Upper lobe of right lung (tissue), 1 donor: ENCODE results near the gene RHO. TPM values are rescaled to one million over a fixed set of nuclear protein-coding genes. Genes with fewer than 3 reads are reported as not detected.
"Not testable (repeated sequence)": the region's sequence is repeated elsewhere in the genome, so short reads cannot be mapped to it uniquely, and the experiment has no call there.

ENCODE experiments used
- ATAC-seq: fragments of 200-7000 bp; cut with Tn5 transposase; one replicate; pipeline ENCODE4 v1.9.1; 2020; ENCODE audit warnings: mild to moderate bottlenecking, moderate library complexity
- DNase-seq: peaks from one replicate; pipeline ENCODE4 v3.0.0-alpha.2; 2020
- H3K27ac ChIP-seq: fragments of 200-600 bp; one replicate; pipeline ENCODE4 v1.8.0; 2022
- H3K27me3 ChIP-seq: fragments of 200-600 bp; one replicate; pipeline ENCODE4 v1.8.0; 2022; ENCODE audit warnings: mild to moderate bottlenecking
- H3K36me3 ChIP-seq: fragments of 200-600 bp; one replicate; pipeline ENCODE4 v1.8.0; 2022
- H3K4me1 ChIP-seq: fragments of 200-600 bp; one replicate; pipeline ENCODE4 v1.8.0; 2022
- H3K4me3 ChIP-seq: fragments of 200-600 bp; one replicate; pipeline ENCODE4 v1.8.0; 2022; ENCODE audit warnings: mild to moderate bottlenecking
- H3K9me3 ChIP-seq: fragments of 200-600 bp; one replicate; pipeline ENCODE4 v1.8.0; 2022
- intact Hi-C: fragments of 100-400 bp; cut with DNase I; formaldehyde crosslinking; loops from one replicate; pipeline ENCODE4 v1.11.0; 2022
- long read RNA-seq: library from polyadenylated mRNA; unstranded; transcript quantifications from one replicate; pipeline ENCODE4 v2.0.0, GENCODE V29; 2021
- total RNA-seq: library from RNA; stranded (reverse); fragmentation: NEBNext Ultra II Directional; extraction: Animal tissue kit (Norgen Biotek cat#: 25700); gene quantifications from one replicate; pipeline ENCODE4 v1.2.1, GENCODE V29; 2021
- TF ChIP-seq, protein P1 (sequence below): fragments of 200-600 bp; IDR thresholded peaks from one replicate; pipeline ENCODE4 v1.8.0; 2022; ENCODE audit warnings: antibody characterized with exemption
- donor health status: DM: no; HTN: yes; CAD: no; lungs with severe emphysema.

The RHO gene
- total RNA-seq = not detected
- long read RNA-seq = 0 reads

DNA sequence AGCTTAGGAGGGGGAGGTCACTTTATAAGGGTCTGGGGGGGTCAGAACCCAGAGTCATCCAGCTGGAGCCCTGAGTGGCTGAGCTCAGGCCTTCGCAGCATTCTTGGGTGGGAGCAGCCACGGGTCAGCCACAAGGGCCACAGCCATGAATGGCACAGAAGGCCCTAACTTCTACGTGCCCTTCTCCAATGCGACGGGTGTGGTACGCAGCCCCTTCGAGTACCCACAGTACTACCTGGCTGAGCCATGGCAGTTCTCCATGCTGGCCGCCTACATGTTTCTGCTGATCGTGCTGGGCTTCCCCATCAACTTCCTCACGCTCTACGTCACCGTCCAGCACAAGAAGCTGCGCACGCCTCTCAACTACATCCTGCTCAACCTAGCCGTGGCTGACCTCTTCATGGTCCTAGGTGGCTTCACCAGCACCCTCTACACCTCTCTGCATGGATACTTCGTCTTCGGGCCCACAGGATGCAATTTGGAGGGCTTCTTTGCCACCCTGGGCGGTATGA, at the start of gene RHO:
TSS of gene RHO (plus strand) at position 51 of the 512 bp plus-strand sequence. CDS start at position 146, 95 bp downstream.
- no peaks in the 10 kb centered on the region for H3K27me3 ChIP-seq
- DNase-seq (no peak), ATAC-seq (no peak)
- no peak within 1 kb of the TSS for H3K27ac ChIP-seq
- no peak within 1 kb of the TSS for H3K4me3 ChIP-seq
- TF ChIP-seq, protein P1, sequence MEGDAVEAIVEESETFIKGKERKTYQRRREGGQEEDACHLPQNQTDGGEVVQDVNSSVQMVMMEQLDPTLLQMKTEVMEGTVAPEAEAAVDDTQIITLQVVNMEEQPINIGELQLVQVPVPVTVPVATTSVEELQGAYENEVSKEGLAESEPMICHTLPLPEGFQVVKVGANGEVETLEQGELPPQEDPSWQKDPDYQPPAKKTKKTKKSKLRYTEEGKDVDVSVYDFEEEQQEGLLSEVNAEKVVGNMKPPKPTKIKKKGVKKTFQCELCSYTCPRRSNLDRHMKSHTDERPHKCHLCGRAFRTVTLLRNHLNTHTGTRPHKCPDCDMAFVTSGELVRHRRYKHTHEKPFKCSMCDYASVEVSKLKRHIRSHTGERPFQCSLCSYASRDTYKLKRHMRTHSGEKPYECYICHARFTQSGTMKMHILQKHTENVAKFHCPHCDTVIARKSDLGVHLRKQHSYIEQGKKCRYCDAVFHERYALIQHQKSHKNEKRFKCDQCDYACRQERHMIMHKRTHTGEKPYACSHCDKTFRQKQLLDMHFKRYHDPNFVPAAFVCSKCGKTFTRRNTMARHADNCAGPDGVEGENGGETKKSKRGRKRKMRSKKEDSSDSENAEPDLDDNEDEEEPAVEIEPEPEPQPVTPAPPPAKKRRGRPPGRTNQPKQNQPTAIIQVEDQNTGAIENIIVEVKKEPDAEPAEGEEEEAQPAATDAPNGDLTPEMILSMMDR = no peak
- intact Hi-C loops = no loop called here
- no peaks in the 10 kb centered on the region for H3K9me3 ChIP-seq
- H3K4me1 ChIP-seq = no peaks in the 10 kb centered on the region
- no peaks in the 10 kb centered on the region for H3K36me3 ChIP-seq

DNA sequence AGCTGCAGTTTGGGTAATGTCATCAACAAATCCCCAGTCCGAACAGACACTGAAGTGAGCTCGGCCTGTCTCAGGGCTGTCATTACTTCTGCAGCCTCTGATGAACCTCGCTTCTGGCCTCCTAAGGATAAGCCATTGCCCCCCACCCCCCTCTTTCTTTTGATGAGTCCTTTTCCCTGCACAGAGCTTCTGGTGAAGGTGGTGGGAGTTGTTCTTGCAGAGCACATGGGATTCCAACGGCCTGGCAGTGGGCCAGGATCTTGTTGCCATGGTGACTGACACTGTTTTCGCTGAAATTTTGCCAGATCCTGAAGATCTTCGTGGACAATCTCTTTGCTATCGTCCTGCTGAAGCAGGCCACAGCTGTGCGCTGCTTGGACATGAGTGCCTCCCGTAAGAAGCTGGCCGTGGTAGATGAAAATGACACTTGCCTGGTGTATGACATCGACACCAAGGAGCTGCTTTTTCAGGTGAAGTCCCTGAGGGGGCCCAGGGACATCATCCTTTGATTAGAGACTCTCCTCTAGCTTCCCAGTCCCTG, 47.1 kb upstream of the RHO start:
- DNase-seq, H3K27me3 ChIP-seq, ATAC-seq, intact Hi-C loops, H3K4me3 ChIP-seq, H3K9me3 ChIP-seq: not testable (repeated sequence)
- peaks cover 41% of the 10 kb centered on the region for H3K36me3 ChIP-seq
- H3K4me1 ChIP-seq = peaks cover 19% of the 10 kb centered on the region
- peak overlapping the region; percentile 53 for H3K27ac ChIP-seq

DNA sequence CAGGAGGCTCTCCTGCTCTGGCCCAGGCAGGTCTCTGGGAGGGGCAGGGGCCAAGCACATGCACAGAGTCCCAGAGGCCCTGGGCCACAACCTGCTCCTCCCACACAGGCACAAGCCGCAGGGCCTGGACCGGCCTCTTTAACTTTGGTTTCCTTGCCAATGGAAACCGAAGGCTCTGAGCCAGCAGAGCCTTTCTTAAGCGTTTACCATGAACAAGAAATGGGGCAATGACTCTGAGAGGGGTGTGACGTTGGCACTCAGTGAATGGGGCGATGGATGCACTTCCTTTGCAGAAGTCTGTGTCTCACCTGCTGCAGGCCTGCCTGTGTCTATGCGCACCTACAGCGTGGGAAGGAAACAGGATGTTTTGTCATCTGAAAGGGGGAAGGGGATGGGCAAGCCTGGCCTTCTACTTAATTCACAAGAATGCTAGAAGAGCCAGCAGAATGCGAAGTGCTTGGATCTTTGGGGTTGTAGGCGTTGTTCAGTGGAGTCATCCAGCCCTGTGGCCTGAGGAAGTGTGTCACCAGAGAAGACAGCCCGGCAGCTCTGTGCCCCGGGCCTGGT, 46.6 kb upstream of the RHO start:
- Histone ChIP-seq H3K4me1 (peaks cover 25% of the 10 kb centered on the region), H3K27ac (peak overlapping the region; percentile 53), H3K27me3 (no peaks in the 10 kb centered on the region), H3K36me3 (peaks cover 37% of the 10 kb centered on the region), H3K4me3 (no peak overlapping the region), H3K9me3 (no peaks in the 10 kb centered on the region)
- intact Hi-C loops = no loop called here
- peak; percentile 72 for ATAC-seq
- DNase-seq = peak; percentile 80
- TF ChIP-seq, protein P1 = no peak

DNA sequence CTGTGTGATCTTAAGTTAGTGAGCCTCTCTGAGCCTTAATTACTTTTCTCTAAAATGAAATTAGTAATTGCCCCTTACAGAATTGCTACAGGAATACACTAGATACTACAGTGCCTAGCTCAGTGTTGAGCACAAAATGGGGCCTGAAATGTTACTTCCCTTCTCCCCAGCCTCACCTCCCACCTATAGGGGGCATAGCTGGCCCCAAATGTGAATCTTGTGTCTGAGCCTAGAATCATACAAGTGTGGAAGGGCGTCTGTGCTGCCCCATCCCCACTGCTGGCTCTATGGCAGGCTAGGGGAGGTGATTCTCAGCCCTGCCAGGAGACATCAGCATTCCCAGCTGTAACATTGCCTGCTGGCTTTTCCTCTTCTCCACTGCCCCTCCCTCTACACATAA, 45.7 kb upstream of the RHO start:
- H3K4me3 ChIP-seq = no peak overlapping the region
- no peak for DNase-seq
- no peaks in the 10 kb centered on the region for H3K9me3 ChIP-seq
- intact Hi-C loops = no loop called here
- H3K27me3 ChIP-seq = no peaks in the 10 kb centered on the region
- H3K27ac ChIP-seq = no peak overlapping the region
- TF ChIP-seq, protein P1 = peak; percentile 6
- peaks cover 29% of the 10 kb centered on the region for H3K4me1 ChIP-seq
- no peak for ATAC-seq
- peaks cover 28% of the 10 kb centered on the region for H3K36me3 ChIP-seq

DNA sequence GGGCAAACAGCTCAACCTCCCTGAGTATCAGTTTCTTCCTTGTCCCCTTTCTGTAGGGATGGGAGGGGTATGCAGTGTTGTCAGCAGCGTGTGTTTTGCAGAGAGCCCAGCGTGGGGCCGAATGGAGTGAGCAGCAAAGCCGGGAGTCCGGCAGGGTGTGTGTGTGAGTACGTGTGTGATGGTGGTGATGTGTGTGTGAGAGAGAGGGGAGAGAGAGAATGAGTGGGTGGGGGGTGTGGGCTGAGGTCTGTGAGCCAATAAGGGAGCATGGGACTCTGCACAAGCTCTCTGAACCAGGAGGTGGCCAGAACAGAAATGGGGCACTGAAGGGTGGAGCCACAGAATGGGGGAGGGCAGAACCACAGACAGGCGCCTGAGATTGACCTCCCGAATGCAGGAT, 44.6 kb upstream of the RHO start:
- DNase-seq (no peak), ATAC-seq (no peak)
- TF ChIP-seq, protein P1 = no peak
- Histone ChIP-seq H3K27ac (no peak overlapping the region), H3K27me3 (no peaks in the 10 kb centered on the region), H3K9me3 (no peaks in the 10 kb centered on the region), H3K36me3 (peaks cover 17% of the 10 kb centered on the region), H3K4me1 (peaks cover 29% of the 10 kb centered on the region), H3K4me3 (no peak overlapping the region)
- intact Hi-C loops = no loop called here

DNA sequence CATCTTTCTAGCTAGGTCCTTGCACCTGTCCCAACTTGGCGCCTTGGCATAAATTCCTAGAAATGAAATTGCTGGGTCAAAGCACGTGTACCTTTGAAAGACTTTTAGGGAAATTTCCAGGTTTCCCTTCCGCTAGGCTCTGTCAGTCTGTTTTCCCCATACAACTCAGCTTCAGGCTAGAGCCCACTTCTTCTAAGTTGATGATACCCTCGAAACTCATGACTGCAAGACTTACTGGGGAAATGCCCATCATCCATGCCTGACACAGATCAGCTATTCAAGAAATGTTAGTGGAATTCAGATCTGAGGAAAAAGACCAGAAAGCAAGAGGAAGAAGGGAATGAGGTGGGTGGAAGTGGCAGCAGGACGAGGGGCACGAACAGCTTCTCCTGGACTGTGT, 43.3 kb upstream of the RHO start:
- H3K27me3 ChIP-seq, intact Hi-C loops, H3K36me3 ChIP-seq, H3K9me3 ChIP-seq, ATAC-seq, H3K4me3 ChIP-seq, DNase-seq: not testable (repeated sequence)
- peaks cover 29% of the 10 kb centered on the region for H3K4me1 ChIP-seq
- H3K27ac ChIP-seq = peak overlapping the region; percentile 59
